Hepatic stellate cell (primary cell): ENCODE data around the gene TINCR.

Experiments used
- DNase-seq: peaks from one replicate; pipeline ENCODE4 v3.0.0; 2011; ENCODE audit warnings: low spot score

Gene TINCR

GRCh38 chr19:5588906-5589676, 21.3 kb upstream of the TINCR start:
- DNase-seq = no peak

- DNase-seq = no peak
Measured at GRCh38 chr19:5588441-5588840, 20.7 kb upstream of the TINCR start.

- no peak for DNase-seq
Measured at GRCh38 chr19:5587661-5588060, 19.9 kb upstream of the TINCR start.

GRCh38 chr19:5587071-5587455, 19.3 kb upstream of the TINCR start:
- no peak for DNase-seq

GRCh38 chr19:5586300-5587070, 18.7 kb upstream of the TINCR start:
- no peak for DNase-seq

- no peak for DNase-seq
Measured at GRCh38 chr19:5585461-5586299, 17.9 kb upstream of the TINCR start.

- no peak for DNase-seq
Measured at GRCh38 chr19:5580161-5580571, 12.4 kb upstream of the TINCR start.

- DNase-seq = no peak
Measured at GRCh38 chr19:5579697-5580096, 11.9 kb upstream of the TINCR start.

- no peak for DNase-seq
Measured at GRCh38 chr19:5579286-5579685, 11.5 kb upstream of the TINCR start.

GRCh38 chr19:5578097-5578846, 10.5 kb upstream of the TINCR start:
- peak; percentile 85 for DNase-seq

- DNase-seq = no peak
Measured at GRCh38 chr19:5575590-5575989, 7.8 kb upstream of the TINCR start.

GRCh38 chr19:5572556-5573286, 5.0 kb upstream of the TINCR start:
- DNase-seq = no peak

GRCh38 chr19:5571777-5572176, 4.0 kb upstream of the TINCR start:
- no peak for DNase-seq

GRCh38 chr19:5567970-5568407, 236 bp upstream of the TINCR start:
- no peak for DNase-seq

- DNase-seq = no peak
Measured at GRCh38 chr19:5564930-5565329, 2.8 kb downstream of the TINCR start.

- DNase-seq = no peak
Measured at GRCh38 chr19:5563935-5564612, 3.7 kb downstream of the TINCR start.

GRCh38 chr19:5563008-5563431, 4.7 kb downstream of the TINCR start:
- DNase-seq = no peak

- no peak for DNase-seq
Measured at GRCh38 chr19:5562280-5562679, 5.5 kb downstream of the TINCR start.

- DNase-seq = no peak
Measured at GRCh38 chr19:5561559-5561958, 6.2 kb downstream of the TINCR start.

- DNase-seq = no peak
Measured at GRCh38 chr19:5560156-5560555, 7.6 kb downstream of the TINCR start.

- no peak for DNase-seq
Measured at GRCh38 chr19:5559804-5560133, 8.0 kb downstream of the TINCR start.
